Brain microvascular endothelial cell (primary cell): Measurements from ENCODE around the gene SH3PXD2A.

Source experiments
- DNase-seq: peaks from one replicate; pipeline ENCODE4 v3.0.0-alpha.2; 2020
- H3K27ac ChIP-seq: fragments of 250-450 bp; sonication (Bioruptor Pico); 2 replicates; pipeline ENCODE4 v1.5.1; 2020; ENCODE audit warnings: mild to moderate bottlenecking, moderate library complexity
- H3K27me3 ChIP-seq: fragments of 250-450 bp; sonication (Bioruptor Pico); replicated peaks from 2 replicates; pipeline ENCODE4 v1.5.1; 2020; ENCODE audit warnings: mild to moderate bottlenecking
- H3K36me3 ChIP-seq: fragments of 250-450 bp; sonication (Bioruptor Pico); replicated peaks from 2 replicates; pipeline ENCODE4 v1.5.1; 2020; ENCODE audit warnings: mild to moderate bottlenecking
- H3K4me3 ChIP-seq: 2 replicates; pipeline ENCODE4 v1.5.1; 2011; ENCODE audit warnings: low read depth, mild to moderate bottlenecking, control low read depth, low read length, moderate library complexity
- in situ Hi-C: cut with HindIII; loops from 2 replicates; pipeline ENCODE4 v1.10.0; 2017; ENCODE audit warnings: low sequenced_read_pairs, low pct_ligation_motif_present
- TF ChIP-seq, protein P1 (sequence below): IDR thresholded peaks from 2 replicates; pipeline ENCODE4 v1.5.1; 2011; ENCODE audit warnings: low read depth, mild to moderate bottlenecking, moderate library complexity, low read length, control low read depth, inconsistent platforms; ENCODE audit errors: missing control alignments

SH3PXD2A gene

DNA sequence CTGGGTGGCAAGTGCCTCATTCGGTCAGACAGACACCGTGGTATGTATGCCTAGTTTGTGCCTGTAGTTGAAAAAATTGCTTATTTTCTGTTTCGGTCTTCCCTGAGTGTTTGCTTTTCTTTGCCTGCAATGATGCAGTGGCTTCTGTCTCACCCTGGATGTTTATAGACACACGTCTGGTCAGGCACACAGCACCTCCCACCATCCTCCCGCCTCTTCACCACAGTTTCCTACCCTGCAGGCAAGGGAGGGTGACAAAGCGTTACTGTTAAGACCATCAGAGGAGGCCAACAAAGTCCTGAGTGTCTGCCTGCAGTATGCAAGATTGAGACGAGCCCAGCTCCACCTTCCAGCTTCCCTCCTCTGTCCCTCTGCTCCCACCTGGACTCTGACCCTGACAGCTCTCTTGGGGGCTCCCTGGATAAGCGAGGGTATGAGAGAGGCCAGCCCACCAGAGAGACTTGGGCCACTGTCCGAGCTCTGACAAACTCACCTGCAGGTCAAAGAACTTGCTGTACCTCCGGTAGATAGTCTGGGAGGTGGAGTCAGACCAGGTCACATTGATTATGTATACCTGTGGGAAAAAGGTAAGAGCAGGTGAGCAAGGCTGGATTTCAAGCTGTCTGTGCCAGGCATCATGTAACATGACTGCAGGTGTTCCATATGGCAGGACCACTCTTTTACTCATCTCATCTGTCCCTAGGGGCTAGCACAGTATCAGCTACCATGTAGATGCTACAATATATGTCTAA, 54.4 kb downstream of the SH3PXD2A start:
- in situ Hi-C loops, result no loop called here
- Histone ChIP-seq H3K27me3 (no peaks in the 10 kb centered on the region), H3K36me3 (no peaks in the 10 kb centered on the region), H3K4me3 (no peak overlapping the region), H3K27ac (no peak overlapping the region)
- TF ChIP-seq, protein P1, sequence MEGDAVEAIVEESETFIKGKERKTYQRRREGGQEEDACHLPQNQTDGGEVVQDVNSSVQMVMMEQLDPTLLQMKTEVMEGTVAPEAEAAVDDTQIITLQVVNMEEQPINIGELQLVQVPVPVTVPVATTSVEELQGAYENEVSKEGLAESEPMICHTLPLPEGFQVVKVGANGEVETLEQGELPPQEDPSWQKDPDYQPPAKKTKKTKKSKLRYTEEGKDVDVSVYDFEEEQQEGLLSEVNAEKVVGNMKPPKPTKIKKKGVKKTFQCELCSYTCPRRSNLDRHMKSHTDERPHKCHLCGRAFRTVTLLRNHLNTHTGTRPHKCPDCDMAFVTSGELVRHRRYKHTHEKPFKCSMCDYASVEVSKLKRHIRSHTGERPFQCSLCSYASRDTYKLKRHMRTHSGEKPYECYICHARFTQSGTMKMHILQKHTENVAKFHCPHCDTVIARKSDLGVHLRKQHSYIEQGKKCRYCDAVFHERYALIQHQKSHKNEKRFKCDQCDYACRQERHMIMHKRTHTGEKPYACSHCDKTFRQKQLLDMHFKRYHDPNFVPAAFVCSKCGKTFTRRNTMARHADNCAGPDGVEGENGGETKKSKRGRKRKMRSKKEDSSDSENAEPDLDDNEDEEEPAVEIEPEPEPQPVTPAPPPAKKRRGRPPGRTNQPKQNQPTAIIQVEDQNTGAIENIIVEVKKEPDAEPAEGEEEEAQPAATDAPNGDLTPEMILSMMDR, result no peak
- DNase-seq, result no peak

- in situ Hi-C loops, result no loop called here
- DNase-seq, result no peak
- Histone ChIP-seq H3K27me3 (no peaks in the 10 kb centered on the region), H3K27ac (no peak overlapping the region), H3K36me3 (no peaks in the 10 kb centered on the region), H3K4me3 (no peak overlapping the region)
- TF ChIP-seq, protein P1, result no peak
Observed at GRCh38 chr10:103800089-103800488, 55.3 kb downstream of the SH3PXD2A start.

DNA sequence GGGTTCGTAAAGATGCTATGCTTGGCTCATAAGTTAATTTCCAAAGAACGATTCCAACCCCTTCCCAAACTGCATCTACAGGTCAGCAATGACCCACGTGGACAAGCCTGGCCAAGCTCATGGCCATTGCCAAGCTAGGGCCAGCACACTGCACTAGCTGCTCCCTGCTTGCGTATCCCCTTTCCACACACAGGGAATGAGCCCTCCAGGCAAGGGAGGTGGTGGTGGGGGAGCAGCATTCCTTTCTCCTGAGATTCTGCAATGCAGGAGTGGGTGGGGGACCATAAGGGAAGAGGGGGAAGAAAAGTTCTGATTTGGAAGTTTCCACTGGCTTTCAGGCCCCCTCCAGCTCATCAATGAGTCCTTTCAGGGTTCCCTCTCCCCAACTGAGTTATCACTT, 56.0 kb downstream of the SH3PXD2A start:
- TF ChIP-seq, protein P1, result no peak
- in situ Hi-C loops, result no loop called here
- H3K36me3 ChIP-seq, result no peaks in the 10 kb centered on the region
- H3K27ac ChIP-seq, result no peak overlapping the region
- H3K4me3 ChIP-seq, result no peak overlapping the region
- DNase-seq, result no peak
- H3K27me3 ChIP-seq, result no peaks in the 10 kb centered on the region

DNA sequence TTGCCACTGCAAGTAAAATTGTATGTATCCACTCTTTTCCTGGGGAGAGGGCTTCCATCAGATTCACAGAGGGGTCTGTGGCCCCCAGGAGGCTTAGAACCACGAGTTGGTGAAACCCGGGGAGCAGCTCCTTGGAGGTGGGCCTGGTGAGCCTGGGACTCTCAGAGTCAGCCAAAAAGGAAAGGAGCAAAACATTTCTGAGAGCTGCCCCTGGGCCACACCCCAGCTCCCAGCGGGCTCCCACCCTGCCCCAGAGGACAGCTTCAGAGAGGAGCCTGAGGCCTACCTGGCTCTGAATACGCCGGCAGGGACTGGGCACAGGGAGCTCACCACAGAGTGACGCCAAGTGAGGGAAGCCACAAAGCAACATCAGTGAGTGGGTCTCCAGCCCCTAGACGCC, 56.9 kb downstream of the SH3PXD2A start:
- in situ Hi-C loops, result no loop called here
- TF ChIP-seq, protein P1, result no peak

DNA sequence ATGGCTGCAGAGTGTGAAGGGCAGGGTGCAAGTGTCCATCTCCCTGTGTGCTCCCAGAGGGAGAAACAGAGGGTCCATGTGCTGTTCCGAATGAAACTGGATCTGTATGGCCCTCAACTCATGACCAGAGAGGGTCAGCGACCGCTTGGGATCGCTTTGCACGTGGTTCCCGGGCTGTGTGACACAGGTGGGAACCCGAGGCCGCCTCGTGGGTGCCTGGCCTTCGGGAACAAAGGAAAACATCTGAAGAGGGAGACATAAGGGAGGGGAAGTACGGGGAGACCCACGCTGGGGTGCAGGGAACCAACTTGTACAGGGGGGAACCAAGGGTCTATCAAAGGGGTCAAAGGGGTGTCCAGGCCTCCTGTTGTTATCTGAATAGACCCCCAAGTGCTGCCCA, 57.5 kb downstream of the SH3PXD2A start:
- in situ Hi-C loops, result no loop called here
- Histone ChIP-seq H3K36me3 (no peaks in the 10 kb centered on the region), H3K27ac (no peak overlapping the region), H3K4me3 (no peak overlapping the region), H3K27me3 (no peaks in the 10 kb centered on the region)
- no peak for DNase-seq
- TF ChIP-seq, protein P1, result no peak

More for the DNA sequence above, 56.9 kb downstream of the SH3PXD2A start:
- DNase-seq, result no peak
- Histone ChIP-seq H3K27ac (no peak overlapping the region), H3K27me3 (no peaks in the 10 kb centered on the region), H3K36me3 (no peaks in the 10 kb centered on the region), H3K4me3 (no peak overlapping the region)
